ENCODE measurements around the gene CCND2.

CCND2 gene

GRCh38 chr12:4277857-4278256, 4.3 kb downstream of the CCND2 start:
- no peak for DNase-seq

- DNase-seq, result no peak
Observed at GRCh38 chr12:4278329-4279197, 5.0 kb downstream of the CCND2 start.

- no peak for DNase-seq
Observed at GRCh38 chr12:4279198-4279690, 5.7 kb downstream of the CCND2 start.

- DNase-seq, result no peak
Observed at GRCh38 chr12:4280351-4281163, 7.0 kb downstream of the CCND2 start.

GRCh38 chr12:4281173-4281654, 7.7 kb downstream of the CCND2 start:
- no peak for DNase-seq

- DNase-seq, result no peak
Observed at GRCh38 chr12:4282103-4282891, 8.7 kb downstream of the CCND2 start.

GRCh38 chr12:4282892-4283511, 9.4 kb downstream of the CCND2 start:
- DNase-seq, result no peak

- DNase-seq, result no peak
Observed at GRCh38 chr12:4283512-4284255, 10.1 kb downstream of the CCND2 start.

- no peak for DNase-seq
Observed at GRCh38 chr12:4284306-4284705, 10.7 kb downstream of the CCND2 start.

- DNase-seq, result no peak
Observed at GRCh38 chr12:4285070-4285469, 11.5 kb downstream of the CCND2 start.

GRCh38 chr12:4286228-4286627, 12.7 kb downstream of the CCND2 start:
- no peak for DNase-seq

GRCh38 chr12:4286771-4287317, 13.3 kb downstream of the CCND2 start:
- DNase-seq, result no peak

- peak; percentile 63 for DNase-seq
Observed at GRCh38 chr12:4287325-4288211, 14.0 kb downstream of the CCND2 start.

GRCh38 chr12:4288296-4289131, 15.0 kb downstream of the CCND2 start:
- DNase-seq, result no peak

GRCh38 chr12:4289231-4289878, 15.8 kb downstream of the CCND2 start:
- no peak for DNase-seq

GRCh38 chr12:4289998-4290790, 16.6 kb downstream of the CCND2 start:
- no peak for DNase-seq

GRCh38 chr12:4292341-4293073, 18.9 kb downstream of the CCND2 start:
- DNase-seq, result no peak

All from activated CD4-positive, alpha-beta T cell treated with anti-CD3 and anti-CD28 coated beads, Interleukin-2, amount 50 U/mL, for 16 hours (primary cell).